Liver (tissue), 9 donors: Measurements from ENCODE around the gene HIRIP3. TPM values are rescaled to one million over a fixed set of nuclear protein-coding genes. Genes with fewer than 3 reads are reported as not detected.

ENCODE experiments used
- DNase-seq: peaks from one replicate; pipeline ENCODE4 v3.0.0-alpha.2; 2017; ENCODE audit warnings: low spot score
- H3K27ac ChIP-seq, 2 donors: one replicate each; pipeline ENCODE4 v1.7.0; 2013; ENCODE audit warnings: inconsistent platforms in 2 of 2, low read length in 2 of 2, control low read depth in 1 of 2, low read depth in 1 of 2, mild to moderate bottlenecking in 1 of 2
- H3K27me3 ChIP-seq, 4 donors: one replicate each; pipeline versions ENCODE4 v1.6.1 to v1.7.0; 2013; ENCODE audit warnings: low read length in 3 of 4, inconsistent platforms in 1 of 4, mild to moderate bottlenecking in 1 of 4, moderate library complexity in 1 of 4; ENCODE audit not compliant: control insufficient read depth in 4 of 4, insufficient read depth in 4 of 4
- H3K36me3 ChIP-seq, 4 donors: one replicate each; pipeline versions ENCODE4 v1.6.1 to v1.7.0; 2013; ENCODE audit warnings: low read length in 3 of 4, mild to moderate bottlenecking in 3 of 4, low read depth in 1 of 4, moderate library complexity in 1 of 4; ENCODE audit not compliant: control insufficient read depth in 4 of 4, insufficient read depth in 3 of 4
- H3K4me1 ChIP-seq, 4 donors: one replicate each; pipeline versions ENCODE4 v1.6.1 to v1.7.0; 2013; ENCODE audit warnings: low read length in 3 of 4, mild to moderate bottlenecking in 3 of 4, moderate library complexity in 1 of 4; ENCODE audit not compliant: control insufficient read depth in 4 of 4, insufficient read depth in 4 of 4
- H3K4me3 ChIP-seq, 3 donors: one replicate each; pipeline versions ENCODE4 v1.6.1 to v1.7.0; 2013; ENCODE audit warnings: low read length in 3 of 3, control low read depth in 1 of 3, low read depth in 1 of 3, mild to moderate bottlenecking in 1 of 3
- H3K9ac ChIP-seq, 2 donors: one replicate each; pipeline ENCODE4 v1.7.0; 2013; ENCODE audit warnings: low read length in 2 of 2, mild to moderate bottlenecking in 2 of 2, moderate library complexity in 2 of 2, control low read depth in 1 of 2, low read depth in 1 of 2
- H3K9me3 ChIP-seq, 4 donors: one replicate each; pipeline versions ENCODE4 v1.6.1 to v1.7.0; 2013; ENCODE audit warnings: low read length in 3 of 4; ENCODE audit not compliant: control insufficient read depth in 4 of 4
- EGR1 ChIP-seq, 2 donors: IDR thresholded peaks; 2 replicates each; pipeline ENCODE4 v1.6.1; 2016 to 2018; ENCODE audit warnings: antibody characterized with exemption in 2 of 2, low read depth in 2 of 2
- FOXA1 ChIP-seq: IDR thresholded peaks from 2 replicates; pipeline ENCODE4 v1.6.1; 2016; ENCODE audit warnings: antibody characterized with exemption
- GABPA ChIP-seq, 2 donors: IDR thresholded peaks in 1 of 2; conservative IDR thresholded peaks in 1 of 2; 2 replicates each; pipeline ENCODE4 v1.6.1; 2016; ENCODE audit warnings: antibody characterized with exemption in 2 of 2, mild to moderate bottlenecking in 1 of 2, moderate library complexity in 1 of 2
- HNF4A ChIP-seq, 2 donors: conservative IDR thresholded peaks; 2 replicates each; pipeline ENCODE4 v1.6.1; 2016; ENCODE audit warnings: antibody characterized with exemption in 2 of 2, mild to moderate bottlenecking in 2 of 2
- HNF4G ChIP-seq: IDR thresholded peaks from 2 replicates; pipeline ENCODE4 v1.6.1; 2016; ENCODE audit warnings: antibody characterized with exemption
- JUND ChIP-seq, 2 donors: IDR thresholded peaks; 2 replicates each; pipeline ENCODE4 v1.6.1; 2016; ENCODE audit warnings: antibody characterized with exemption in 2 of 2
- MAX ChIP-seq: IDR thresholded peaks from 2 replicates; pipeline ENCODE4 v1.6.1; 2016; ENCODE audit warnings: antibody characterized with exemption
- NR2F2 ChIP-seq: IDR thresholded peaks from 2 replicates; pipeline ENCODE4 v1.6.1; 2016; ENCODE audit warnings: antibody characterized with exemption
- RAD21 ChIP-seq, 2 donors: IDR thresholded peaks; 2 replicates each; pipeline ENCODE4 v1.6.1; 2016; ENCODE audit warnings: antibody characterized with exemption in 2 of 2, mild to moderate bottlenecking in 2 of 2
- SP1 ChIP-seq: IDR thresholded peaks from 2 replicates; pipeline ENCODE4 v1.6.1; 2018; ENCODE audit warnings: antibody characterized with exemption, mild to moderate bottlenecking
- YY1 ChIP-seq: IDR thresholded peaks from 2 replicates; pipeline ENCODE4 v1.6.1; 2016; ENCODE audit warnings: antibody characterized with exemption, mild to moderate bottlenecking
- ZBTB33 ChIP-seq: IDR thresholded peaks from 2 replicates; pipeline ENCODE4 v1.6.1; 2016; ENCODE audit warnings: antibody characterized with exemption
- WGBS: extraction: QIAGEN DNeasy Blood & Tissue Kit; methylation state at CpG from one replicate; pipeline ENCODE4 v1.1.7; 2013; 5-methylcytosine and 5-hydroxymethylcytosine counted together
- polyA plus RNA-seq, 2 donors: library from polyadenylated mRNA; stranded (reverse) in 1 of 2; unstranded in 1 of 2; fragments of 200-250 nt in 1 of 2; fragments of >200 nt in 1 of 2; fragmentation: Nextera tagmentation in 1 of 2; extraction: Ambion mirVana in 1 of 2; gene quantifications; one replicate each; pipeline versions ENCODE4 v1.2.1 to v1.2.3, GENCODE V29; 2013 to 2015
- total RNA-seq, 2 donors: library from RNA; depleted of rRNA; stranded (reverse); fragments of >200 nt; gene quantifications; one replicate each; pipeline ENCODE4 v1.2.3, GENCODE V29; 2014
- TF ChIP-seq, protein P1 (sequence below): IDR thresholded peaks from 2 replicates; pipeline ENCODE4 v1.6.1; 2016; ENCODE audit warnings: antibody characterized with exemption
- TF ChIP-seq, protein P2 (sequence below): fragments of 150-350 bp; IDR thresholded peaks from 2 replicates; pipeline ENCODE4 v1.5.1; 2017; ENCODE audit warnings: improper control_type of control experiment, low read depth, low read length; ENCODE audit not compliant: missing input control
- donor health status: healthy.
- donor health status: healthy.
- donor health status: healthy.
- donor health status: healthy.
- donor health status: healthy.

Gene HIRIP3
- total and polyA plus RNA-seq, 4 donors = 5.7 to 10.5 (median 9.1) TPM

GRCh38 chr16:29984137-29984763 is 11.2 kb downstream of the HIRIP3 start:
- Histone ChIP-seq H3K4me3 (no peak overlapping the region), H3K9ac (no peak overlapping the region), H3K4me1 (no peaks in the 10 kb centered on the region), H3K36me3 (peaks cover 38 to 94% (median 71%) of the 10 kb centered on the region in 4 donors), H3K27me3 (no peaks in the 10 kb centered on the region), H3K9me3 (no peaks in the 10 kb centered on the region), H3K27ac (no peak overlapping the region)
- 96% methylated on average over 6 of the region's 6 CpGs for WGBS
- TF ChIP-seq HNF4G (no peak), MAX (no peak), YY1 (no peak), HNF4A (conservative IDR thresholded peaks at IDR 0.05) (no peak), SP1 (no peak), ZBTB33 (no peak), EGR1 (IDR thresholded peaks at IDR 0.05; ENCODE audit: low read depth in 2 of 2) (no peak), NR2F2 (no peak)
- TF ChIP-seq, protein P1, sequence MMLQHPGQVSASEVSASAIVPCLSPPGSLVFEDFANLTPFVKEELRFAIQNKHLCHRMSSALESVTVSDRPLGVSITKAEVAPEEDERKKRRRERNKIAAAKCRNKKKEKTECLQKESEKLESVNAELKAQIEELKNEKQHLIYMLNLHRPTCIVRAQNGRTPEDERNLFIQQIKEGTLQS = no peak
- DNase-seq = no peak

DNA sequence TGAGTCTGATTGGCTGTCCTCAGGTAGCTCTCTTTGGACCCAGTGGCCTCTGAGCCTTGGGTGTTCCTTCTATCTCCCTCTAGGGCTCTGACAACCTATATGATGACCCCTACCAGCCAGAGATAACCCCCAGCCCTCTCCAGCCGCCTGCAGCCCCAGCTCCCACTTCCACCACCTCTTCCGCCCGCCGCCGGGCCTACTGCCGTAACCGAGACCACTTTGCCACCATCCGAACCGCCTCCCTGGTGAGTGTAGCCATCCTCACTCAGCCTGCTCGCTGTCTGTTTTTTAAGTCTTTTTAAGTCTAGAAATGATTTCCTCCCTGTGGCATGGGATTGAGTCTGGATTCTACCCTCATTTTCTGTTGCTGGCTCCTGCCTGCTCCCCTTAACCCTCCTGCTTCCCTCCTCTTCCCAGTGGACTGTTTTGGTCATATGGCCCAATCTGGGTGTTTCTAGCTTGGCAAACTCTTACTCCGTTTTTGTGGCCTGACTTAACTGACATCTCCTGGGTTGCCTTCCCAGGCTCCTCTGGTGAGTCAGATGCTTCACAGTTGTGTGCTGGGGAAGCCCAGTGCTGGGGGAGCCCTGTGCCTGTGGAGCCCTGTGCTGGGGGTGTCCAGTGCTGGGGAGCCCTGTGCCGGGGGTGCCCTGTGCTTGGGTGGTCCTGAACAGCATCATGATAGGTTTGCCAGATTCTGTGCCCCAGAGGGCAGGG is 11.8 kb downstream of the HIRIP3 start:
- H3K27ac ChIP-seq = no peak overlapping the region
- H3K27me3 ChIP-seq = no peaks in the 10 kb centered on the region
- no peak for TF ChIP-seq SP1
- TF ChIP-seq GABPA (IDR thresholded peaks at IDR 0.05 in 1 of 2, conservative IDR thresholded peaks at IDR 0.05 in 1 of 2) = no peak
- TF ChIP-seq JUND (IDR thresholded peaks at IDR 0.05) = no peak
- no peak overlapping the region for H3K9ac ChIP-seq
- WGBS = 95% methylated on average over 12 of the region's 12 CpGs
- DNase-seq = no peak
- no peak overlapping the region for H3K4me3 ChIP-seq
- H3K36me3 ChIP-seq = peaks cover 38 to 94% (median 75%) of the 10 kb centered on the region in 4 donors
- H3K4me1 ChIP-seq = no peaks in the 10 kb centered on the region
- H3K9me3 ChIP-seq = no peaks in the 10 kb centered on the region

DNA sequence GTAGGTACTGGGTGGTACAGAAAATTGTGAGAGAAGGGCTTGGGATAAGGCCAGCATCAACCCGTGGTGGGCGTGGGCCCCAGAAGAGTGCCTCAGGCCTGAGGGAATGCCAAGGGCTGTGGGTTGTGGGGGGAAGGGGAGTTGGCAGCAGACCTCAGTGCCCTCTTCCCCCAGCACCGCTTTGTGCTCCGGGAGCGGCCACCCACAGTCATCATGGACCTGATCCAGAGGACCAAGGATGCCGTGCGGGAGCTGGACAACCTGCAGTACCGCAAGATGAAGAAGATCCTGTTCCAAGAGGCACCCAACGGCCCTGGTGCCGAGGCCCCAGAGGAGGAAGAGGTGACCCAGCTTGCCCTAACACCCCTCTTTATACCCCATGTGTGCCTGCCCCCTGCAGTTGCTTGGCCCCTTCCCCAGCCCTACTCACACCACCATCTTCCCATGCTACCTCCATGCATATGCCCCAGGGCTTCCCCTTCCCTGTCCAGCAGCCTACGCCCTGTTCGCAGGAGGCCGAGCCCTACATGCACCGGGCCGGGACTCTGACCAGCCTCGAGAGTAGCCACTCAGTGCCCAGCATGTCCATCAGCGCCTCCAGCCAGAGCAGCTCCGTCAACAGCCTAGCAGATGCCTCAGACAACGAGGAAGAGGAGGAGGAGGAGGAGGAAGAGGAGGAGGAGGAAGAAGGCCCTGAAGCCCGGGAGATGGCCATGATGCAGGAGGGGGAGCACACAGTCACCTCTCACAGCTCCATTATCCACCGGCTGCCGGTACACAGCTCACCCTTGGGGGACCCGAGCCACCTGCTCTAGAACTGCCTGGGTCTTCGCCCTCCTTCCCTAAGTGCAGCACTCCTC is 12.6 kb downstream of the HIRIP3 start:
- no peak for DNase-seq
- 91% methylated on average over 24 of the region's 24 CpGs for WGBS

More for the DNA sequence above, 12.6 kb downstream of the HIRIP3 start:
- Histone ChIP-seq H3K27ac (no peak overlapping the region), H3K4me1 (no peaks in the 10 kb centered on the region), H3K4me3 (no peak overlapping the region), H3K27me3 (no peaks in the 10 kb centered on the region), H3K36me3 (peaks cover 37 to 93% (median 75%) of the 10 kb centered on the region in 4 donors), H3K9ac (no peak overlapping the region), H3K9me3 (no peaks in the 10 kb centered on the region)
- TF ChIP-seq HNF4A (conservative IDR thresholded peaks at IDR 0.05) (no peak), FOXA1 (no peak), JUND (IDR thresholded peaks at IDR 0.05) (no peak), ZBTB33 (no peak), RAD21 (IDR thresholded peaks at IDR 0.05) (no peak), MAX (no peak)
- TF ChIP-seq, protein P2, sequence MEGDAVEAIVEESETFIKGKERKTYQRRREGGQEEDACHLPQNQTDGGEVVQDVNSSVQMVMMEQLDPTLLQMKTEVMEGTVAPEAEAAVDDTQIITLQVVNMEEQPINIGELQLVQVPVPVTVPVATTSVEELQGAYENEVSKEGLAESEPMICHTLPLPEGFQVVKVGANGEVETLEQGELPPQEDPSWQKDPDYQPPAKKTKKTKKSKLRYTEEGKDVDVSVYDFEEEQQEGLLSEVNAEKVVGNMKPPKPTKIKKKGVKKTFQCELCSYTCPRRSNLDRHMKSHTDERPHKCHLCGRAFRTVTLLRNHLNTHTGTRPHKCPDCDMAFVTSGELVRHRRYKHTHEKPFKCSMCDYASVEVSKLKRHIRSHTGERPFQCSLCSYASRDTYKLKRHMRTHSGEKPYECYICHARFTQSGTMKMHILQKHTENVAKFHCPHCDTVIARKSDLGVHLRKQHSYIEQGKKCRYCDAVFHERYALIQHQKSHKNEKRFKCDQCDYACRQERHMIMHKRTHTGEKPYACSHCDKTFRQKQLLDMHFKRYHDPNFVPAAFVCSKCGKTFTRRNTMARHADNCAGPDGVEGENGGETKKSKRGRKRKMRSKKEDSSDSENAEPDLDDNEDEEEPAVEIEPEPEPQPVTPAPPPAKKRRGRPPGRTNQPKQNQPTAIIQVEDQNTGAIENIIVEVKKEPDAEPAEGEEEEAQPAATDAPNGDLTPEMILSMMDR = no peak
